Astrocyte of the spinal cord (primary cell): ENCODE results near the gene PHACTR3.
A peak's percentile ranks its signal among the peaks of the same experiment; 100 is the strongest.

Experiments
- DNase-seq: peaks from one replicate; pipeline ENCODE4 v3.0.0; 2011; ENCODE audit warnings: low read depth, low spot score
- H3K4me3 ChIP-seq: 2 replicates; pipeline ENCODE4 v1.5.1; 2011; ENCODE audit warnings: low read depth, mild to moderate bottlenecking, low read length, moderate library complexity
- in situ Hi-C: cut with HindIII; loops from 2 replicates; pipeline ENCODE4 v1.10.0; 2017; ENCODE audit warnings: low sequenced_read_pairs
- TF ChIP-seq, protein P1 (sequence below): IDR thresholded peaks from 2 replicates; pipeline ENCODE4 v1.5.1; 2012; ENCODE audit warnings: low read depth, mild to moderate bottlenecking, low read length, inconsistent platforms

PHACTR3 gene

DNA sequence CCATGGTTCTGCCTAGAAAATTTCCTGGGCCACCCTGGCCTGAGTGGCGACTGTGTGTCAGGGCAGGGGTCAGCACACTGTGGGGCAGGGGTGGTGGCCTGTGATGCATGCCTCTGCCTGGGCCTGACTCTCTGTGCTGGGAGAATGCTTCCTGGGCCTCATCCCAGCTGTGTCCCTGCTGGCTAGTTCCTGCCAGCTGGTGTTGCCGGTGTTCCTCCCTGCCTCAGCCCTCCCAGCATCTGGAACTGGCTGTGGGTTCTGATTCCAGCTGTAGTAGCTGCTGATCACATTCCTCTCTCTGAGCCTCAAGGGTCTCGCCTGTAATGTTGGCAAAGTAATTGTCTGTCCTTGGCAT, 227.6 kb downstream of the PHACTR3 start:
- in situ Hi-C loops, result no loop called here
- H3K4me3 ChIP-seq, result no peak overlapping the region
- TF ChIP-seq, protein P1, sequence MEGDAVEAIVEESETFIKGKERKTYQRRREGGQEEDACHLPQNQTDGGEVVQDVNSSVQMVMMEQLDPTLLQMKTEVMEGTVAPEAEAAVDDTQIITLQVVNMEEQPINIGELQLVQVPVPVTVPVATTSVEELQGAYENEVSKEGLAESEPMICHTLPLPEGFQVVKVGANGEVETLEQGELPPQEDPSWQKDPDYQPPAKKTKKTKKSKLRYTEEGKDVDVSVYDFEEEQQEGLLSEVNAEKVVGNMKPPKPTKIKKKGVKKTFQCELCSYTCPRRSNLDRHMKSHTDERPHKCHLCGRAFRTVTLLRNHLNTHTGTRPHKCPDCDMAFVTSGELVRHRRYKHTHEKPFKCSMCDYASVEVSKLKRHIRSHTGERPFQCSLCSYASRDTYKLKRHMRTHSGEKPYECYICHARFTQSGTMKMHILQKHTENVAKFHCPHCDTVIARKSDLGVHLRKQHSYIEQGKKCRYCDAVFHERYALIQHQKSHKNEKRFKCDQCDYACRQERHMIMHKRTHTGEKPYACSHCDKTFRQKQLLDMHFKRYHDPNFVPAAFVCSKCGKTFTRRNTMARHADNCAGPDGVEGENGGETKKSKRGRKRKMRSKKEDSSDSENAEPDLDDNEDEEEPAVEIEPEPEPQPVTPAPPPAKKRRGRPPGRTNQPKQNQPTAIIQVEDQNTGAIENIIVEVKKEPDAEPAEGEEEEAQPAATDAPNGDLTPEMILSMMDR, result no peak
- no peak for DNase-seq

DNA sequence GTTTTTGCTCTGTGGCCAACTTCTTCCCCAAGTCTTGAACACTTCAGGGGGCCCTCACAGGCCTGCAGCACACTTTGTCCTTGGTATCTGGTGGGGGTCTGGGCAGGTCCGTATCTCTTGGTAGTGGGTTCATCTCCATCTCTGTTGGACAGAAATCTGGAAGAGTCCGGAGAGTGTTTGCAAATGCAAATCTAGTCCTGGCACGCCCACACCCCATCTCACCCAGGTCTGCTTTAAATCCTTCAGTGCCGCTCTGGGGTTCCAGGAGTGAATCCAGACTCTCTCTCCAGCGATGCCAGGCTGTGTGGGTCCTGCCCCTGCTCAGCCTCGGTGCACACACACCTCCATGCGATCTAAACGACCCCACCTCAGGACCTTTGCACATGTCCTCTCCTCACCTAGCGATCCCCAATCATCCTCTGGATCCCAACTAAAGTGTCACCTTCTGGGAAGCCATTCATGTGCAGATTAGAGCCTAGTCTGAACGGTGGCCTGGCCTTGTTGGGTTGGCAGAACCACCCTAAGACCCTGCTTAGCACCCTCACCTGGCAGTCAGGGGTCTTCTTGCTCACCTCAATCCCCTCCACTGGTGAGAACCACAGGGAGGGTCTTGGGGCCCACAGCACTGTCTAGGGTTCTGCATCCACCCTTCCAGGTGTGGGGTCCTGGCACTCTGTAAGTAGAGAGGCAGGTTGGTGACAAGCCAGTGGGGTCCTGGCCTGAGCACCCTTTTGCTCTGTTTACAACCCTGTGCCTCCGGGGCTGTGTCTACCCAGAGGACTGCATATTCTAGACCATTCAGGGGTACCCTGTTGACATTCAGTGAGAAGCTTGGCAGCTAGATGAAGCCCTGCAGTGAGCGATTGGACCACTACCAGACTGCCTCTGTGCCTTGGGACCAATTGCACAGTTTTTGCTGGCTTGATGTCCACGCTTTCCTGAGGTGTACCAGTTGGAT, 228.3 kb downstream of the PHACTR3 start:
- DNase-seq, result no peak
- in situ Hi-C loops, result no loop called here
- H3K4me3 ChIP-seq, result no peak overlapping the region
- TF ChIP-seq, protein P1, result no peak

DNA sequence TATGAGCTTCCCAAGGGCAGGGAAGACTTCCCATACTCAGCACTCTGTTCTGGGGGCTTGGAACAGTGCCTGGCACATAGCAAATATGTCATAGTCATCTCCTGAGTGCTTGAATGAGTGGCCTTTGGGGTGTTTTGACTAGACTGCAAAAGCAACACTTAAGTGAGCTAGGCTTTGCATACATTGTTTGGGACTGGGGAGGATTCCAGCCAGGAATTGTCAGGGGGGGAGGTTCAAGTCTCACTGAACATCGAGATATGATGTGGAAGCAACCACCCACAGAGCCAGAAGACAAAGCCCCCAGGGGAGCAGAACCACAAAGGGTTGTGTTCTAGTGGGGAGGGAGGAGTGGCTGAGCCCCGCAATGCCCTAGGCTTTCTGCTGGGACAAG, 230.7 kb downstream of the PHACTR3 start:
- TF ChIP-seq, protein P1, result no peak
- no peak overlapping the region for H3K4me3 ChIP-seq
- in situ Hi-C loops, result no loop called here
- peak; percentile 15 for DNase-seq

DNA sequence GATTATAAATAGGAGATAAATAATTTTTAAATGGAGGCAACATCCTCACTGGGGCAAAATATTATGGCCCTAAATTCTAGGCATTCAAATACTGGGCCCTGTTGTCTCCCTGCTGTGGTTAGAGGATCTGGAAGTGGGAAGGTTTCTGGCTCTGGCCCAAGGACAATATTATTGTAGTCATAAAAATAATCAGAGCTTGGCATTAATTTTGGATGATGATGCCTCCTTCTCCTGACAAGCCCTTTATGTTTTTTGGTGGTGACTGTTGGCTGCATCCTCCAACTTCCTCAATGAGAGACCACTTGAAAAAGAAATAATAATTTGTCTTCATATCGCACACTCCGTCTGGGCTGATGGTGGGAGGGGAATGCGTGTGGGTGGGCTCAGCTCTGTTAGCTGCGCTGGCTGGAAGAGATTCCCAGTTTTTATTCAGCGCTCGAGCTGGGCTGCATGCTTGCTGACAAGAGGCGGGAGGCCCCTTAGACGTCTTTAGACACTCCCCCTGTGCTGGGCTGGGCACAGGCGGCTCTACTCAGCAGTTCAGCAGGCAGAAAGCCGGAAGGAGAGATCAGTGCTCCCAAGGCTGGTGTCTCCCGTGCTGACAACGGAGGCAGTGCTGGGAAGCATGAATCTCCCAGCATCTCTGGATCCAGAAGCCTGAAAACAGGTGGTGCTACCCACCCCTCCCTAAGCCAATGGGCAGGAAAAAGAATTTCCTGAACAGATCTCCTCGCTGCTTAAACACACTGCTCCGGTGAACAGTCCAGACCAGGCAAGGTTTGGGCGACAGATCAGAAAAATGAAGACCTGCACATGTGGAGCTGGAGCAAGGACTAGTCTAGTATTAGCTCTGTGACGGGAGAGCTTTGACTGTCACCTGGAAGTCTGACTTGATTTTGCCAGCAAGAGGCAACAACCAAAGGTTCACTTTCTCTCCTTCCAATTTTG, 231.4 kb downstream of the PHACTR3 start:
- TF ChIP-seq, protein P1, result no peak
- no peak overlapping the region for H3K4me3 ChIP-seq
- DNase-seq, result peak; percentile 40
- in situ Hi-C loops, result no loop called here

DNA sequence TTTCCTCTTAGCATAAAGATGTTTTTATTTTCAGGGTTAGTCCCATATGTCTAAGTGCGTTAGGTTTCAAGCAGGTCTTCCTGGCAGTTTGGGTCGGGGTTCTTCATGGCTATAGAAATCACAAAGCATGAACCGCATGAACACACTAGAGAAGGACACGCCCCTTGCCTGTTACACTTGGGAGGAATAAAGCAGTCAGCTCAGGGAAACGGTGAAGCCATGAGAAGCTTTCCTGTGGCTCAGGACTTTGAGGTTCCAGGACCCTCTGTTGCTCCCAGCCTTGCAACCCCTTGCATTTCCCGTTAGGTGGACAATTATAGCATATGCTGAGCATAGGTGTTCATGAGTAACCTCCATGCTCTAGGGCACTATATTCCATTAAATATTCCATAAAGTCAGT, 232.4 kb downstream of the PHACTR3 start:
- in situ Hi-C loops, result no loop called here
- no peak for DNase-seq
- TF ChIP-seq, protein P1, result no peak
- H3K4me3 ChIP-seq, result no peak overlapping the region

DNA sequence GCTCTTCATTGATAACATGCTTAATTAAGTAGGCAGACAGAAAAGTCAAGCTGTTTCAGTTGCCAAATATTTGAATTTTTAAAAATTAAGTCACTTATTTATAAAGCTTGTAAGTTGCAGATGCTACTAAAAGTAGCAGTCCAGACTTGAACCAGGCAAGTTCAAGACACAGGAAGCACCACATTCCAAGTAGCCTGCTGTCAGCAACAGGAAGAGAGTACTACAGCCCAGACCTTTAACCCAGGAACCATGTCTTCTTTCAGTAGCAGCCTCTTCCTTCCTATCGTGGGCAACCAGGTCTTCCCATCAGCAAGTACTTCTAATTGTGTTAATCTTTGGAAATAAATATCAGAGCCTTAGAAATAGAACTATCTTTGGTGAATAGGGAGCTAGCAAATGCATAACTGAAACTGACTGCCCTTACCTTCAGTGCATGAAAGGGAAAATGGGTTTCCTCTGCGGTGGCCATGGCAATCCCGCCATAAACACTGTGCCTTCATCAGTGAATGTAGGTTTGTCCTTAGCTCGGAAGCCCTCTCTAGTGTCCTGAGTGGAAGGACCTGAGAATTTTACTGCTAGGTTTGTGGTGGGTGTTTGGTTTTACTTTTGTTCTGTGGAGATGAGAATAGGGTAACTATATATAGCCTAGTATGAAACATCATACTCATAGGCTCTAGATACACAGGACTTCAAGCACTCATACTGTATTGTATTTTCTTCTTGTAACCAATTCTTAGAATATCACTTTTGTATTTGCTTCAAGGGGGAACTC, 233.5 kb downstream of the PHACTR3 start:
- TF ChIP-seq, protein P1, result no peak
- DNase-seq, result no peak
- in situ Hi-C loops, result no loop called here
- H3K4me3 ChIP-seq, result no peak overlapping the region
